Erythroblast (primary cell): ENCODE measurements around the gene LTBP1.

Source experiments
- GATA1 ChIP-seq: IDR thresholded peaks from 2 replicates; pipeline ENCODE4 v1.6.1; 2011; ENCODE audit warnings: low read depth, mild to moderate bottlenecking, control low read depth, low read length, moderate library complexity
- POLR2A ChIP-seq: IDR thresholded peaks from 2 replicates; pipeline ENCODE4 v1.6.1; 2011; ENCODE audit warnings: mild to moderate bottlenecking, low read length

DNA sequence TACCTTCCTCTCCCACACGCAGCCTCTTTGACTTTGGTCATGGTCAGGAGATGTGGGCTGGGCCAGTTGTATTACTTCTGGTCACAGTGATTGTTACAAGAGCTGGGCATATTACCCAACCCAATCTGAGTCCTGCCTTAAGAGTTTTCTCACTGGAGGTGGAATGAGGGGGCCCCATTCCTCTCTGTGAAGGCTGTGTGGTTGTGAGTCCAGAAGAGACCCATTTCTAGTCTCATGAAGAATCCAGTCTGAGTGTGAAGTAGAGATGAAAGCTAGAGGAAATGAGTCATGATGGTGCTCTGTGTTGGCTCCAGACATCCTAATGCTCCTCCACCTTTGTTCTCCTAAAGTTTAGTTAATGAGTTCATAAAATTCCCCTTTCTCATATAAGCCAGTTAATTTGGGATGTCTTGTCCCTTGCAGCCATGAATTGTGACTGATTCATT, 478.9 kb downstream of the LTBP1 start:
- TF ChIP-seq POLR2A (no peak), GATA1 (no peak)
